NCI-H526 (cell line): ENCODE results near the gene TMEM269.
"Not testable (repeated sequence)": the region's sequence is repeated elsewhere in the genome, so short reads cannot be mapped to it uniquely, and the experiment has no call there.

Experiments
- DNase-seq, 2 experiments: peaks; one replicate each; lab custom pipeline; 2025; lab: John Stamatoyannopoulos, UW

The TMEM269 gene

DNA sequence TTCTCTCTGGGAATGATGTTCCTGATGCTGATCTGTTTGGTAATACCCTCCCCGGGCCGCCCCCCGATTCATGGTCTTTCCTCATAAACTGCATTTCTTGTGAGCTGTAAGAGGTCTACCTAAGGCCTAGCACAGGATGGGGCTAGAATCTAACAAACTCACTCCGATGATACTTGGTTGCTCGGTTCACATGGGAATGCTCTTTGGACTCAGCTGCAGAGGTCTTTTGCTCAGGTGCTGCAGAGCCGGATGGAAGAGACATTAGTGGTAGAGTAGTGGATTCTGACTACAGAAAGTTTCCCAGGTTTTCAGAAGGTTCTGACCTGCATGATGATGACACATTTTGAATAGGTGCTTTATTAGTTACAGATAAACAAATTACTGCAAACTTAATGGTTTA lies 8.3 kb upstream of the TMEM269 start:
- no peak for DNase-seq

GRCh38 chr1:42777852-42778251 lies 6.9 kb upstream of the TMEM269 start:
- peak; percentile 22 to 60 for DNase-seq

- no peak for DNase-seq
Observed at GRCh38 chr1:42779725-42780124, 5.1 kb upstream of the TMEM269 start.

GRCh38 chr1:42780176-42780575 lies 4.6 kb upstream of the TMEM269 start:
- DNase-seq: no peak

DNA sequence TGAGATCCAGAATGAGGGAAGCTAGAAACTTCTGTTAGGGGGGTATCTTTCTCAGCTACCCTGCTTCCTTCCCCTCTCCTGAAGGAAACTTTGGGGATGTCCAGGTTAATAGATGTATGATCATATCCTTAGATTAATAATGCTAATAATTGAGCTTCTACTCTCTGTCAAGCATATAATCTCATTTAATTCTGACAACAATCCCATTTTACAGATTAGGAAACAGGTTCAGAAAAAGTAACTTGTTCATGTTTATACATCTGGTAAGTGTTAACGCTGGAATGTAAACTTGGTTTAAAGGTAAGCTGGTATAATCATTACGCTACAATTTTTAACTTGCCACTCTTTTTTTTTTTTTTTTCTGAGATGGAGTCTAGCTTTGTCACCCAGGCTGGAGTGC lies 1.7 kb upstream of the TMEM269 start:
- no peak for DNase-seq

DNA sequence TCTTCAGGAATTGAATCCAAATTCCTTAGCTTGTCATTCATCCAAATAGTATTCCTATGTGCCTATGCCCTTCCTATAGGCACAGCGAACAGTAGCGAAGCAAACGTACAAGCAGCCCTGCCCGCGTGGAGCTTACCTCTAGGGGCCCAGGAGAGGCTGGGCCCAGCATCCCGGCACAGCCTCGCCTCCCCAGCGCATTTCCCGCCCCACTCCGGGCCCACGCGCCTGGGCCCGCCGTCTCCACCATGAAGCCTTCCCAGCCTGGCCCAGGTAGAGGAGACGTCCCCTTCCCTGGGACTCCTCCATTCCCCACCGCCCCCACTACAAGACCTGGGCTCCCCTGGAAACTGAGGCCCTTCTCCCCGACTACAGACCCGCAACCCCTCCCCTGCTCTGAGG lies 245 bp upstream of the TMEM269 start:
- DNase-seq: no peak

- DNase-seq: no peak
Observed at GRCh38 chr1:42786097-42786496, 1.3 kb downstream of the TMEM269 start.

DNA sequence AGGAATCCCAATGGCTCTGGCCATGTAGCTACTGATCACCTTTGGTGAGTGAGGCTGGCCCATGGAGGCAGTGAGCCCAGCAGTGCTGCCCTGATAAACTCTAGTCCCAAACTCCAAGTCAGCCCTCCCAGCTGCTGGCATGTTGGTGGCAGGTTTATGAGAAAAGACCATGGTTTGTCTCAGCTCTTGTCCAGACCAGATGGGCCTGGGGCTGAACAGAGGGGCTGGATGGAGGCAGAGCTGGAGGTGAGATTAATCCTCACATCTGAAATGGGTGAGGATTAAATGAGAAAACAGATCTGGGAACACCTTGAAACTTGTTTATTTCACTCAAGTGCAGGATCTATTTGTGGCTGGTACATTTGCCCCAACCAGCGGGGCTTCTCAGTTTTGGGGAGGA lies 3.2 kb downstream of the TMEM269 start:
- no peak for DNase-seq

DNA sequence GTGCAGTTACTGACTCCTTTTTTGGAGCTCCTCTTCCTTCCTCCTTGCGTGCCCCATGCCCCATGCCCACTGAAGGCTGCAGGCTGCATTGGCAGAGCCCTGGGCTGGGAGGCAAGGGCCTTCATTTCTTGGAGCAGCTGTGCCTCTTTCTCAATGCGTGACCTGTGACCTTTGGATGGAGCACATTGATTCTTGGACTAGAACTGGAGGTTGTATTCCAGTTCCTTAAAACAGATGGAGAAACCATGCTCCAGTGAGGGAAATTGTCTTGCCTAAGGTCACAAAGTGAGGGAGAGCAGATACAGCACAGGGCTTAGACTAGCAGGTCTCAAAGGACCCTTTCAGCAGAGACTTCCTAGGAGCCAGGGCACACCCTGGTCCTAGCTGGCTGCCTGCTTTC lies 9.0 kb downstream of the TMEM269 start:
- DNase-seq: no peak

GRCh38 chr1:42797414-42797813 lies 12.6 kb downstream of the TMEM269 start:
- no peak for DNase-seq

DNA sequence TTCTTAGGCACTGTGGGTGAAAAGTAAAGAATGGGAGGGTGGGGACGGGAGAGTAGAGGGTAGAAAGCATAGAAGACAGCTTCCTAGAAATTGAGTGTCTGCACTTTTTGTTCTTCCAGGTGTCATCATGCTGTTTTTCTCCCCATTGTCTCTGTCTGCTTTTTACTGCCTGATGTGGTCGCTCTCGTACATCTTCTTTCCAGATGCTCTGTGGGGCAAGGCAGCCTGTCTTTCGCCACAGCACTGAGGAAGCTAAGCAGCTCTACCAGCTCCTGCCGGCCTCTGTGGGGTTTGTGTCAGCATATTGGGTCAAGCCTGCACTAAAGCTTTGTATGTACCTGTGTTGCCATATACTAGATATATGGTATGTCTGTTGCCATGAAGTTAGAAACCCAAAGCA lies 13.2 kb downstream of the TMEM269 start:
- no peak for DNase-seq

GRCh38 chr1:42801832-42802473 lies 17.2 kb downstream of the TMEM269 start:
- DNase-seq: no peak

DNA sequence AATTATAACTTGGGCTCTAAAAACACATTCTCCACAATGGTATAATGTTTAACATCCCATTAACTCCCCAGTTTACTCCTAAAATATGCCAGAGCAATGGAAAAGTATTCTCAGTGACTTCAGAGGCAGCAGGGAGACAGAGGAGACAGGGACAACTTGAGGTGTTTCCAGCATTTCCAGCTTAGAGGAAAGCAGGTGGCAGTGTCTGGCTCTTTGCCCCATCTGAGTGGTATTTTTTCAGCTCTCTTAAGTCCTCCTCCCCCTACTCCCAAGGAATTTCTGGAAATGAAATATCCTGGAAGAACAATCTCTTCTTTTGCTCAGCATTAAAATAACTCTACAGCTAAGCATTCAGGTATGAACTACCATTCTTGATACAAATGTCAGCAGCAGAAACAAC lies 21.4 kb downstream of the TMEM269 start:
- no peak for DNase-seq

GRCh38 chr1:42806593-42806992 lies 21.8 kb downstream of the TMEM269 start:
- no peak for DNase-seq

DNA sequence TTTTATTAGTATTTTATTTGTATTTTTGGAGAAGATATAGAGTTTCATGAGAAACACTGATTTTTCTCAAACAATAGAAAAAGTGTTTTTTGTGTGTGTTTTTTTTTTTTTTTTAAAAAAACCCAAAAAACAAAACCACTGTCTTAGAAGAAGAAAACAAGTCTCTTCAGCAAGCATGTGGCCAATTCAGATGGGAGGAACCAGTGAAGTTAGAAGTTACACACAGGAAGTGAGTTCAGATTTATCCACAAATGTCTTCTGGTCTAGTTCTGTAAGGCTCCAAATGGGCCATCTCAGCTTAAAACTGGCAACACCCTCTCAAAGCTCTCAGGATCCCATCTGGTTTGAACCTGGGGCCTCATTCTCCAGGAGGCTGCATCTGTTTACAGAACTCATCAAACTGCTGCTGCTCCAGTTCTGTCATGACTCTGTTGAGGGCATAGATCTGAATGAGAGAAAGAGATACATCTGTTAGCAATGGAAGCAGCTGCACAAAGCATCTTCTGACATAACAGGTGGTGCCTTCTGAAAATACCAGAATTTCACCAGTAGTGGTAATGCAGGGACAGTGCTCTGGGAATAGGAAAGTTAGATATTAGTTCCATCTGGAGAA lies 22.4 kb downstream of the TMEM269 start:
- no peak for DNase-seq

DNA sequence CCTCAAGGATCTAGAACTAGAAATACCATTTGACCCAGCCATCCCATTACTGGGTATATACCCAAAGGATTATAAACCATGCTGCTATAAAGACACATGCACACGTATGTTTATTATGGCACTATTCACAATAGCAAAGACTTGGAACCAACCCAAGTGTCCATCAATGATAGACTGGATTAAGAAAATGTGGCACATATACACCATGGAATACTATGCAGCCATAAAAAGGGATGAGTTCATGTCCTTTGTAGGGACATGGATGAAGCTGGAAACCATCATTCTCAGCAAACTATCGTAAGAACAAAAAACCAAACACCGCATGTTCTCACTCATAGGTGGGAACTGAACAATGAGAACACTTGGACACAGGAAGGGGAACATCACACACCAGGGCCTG lies 30.0 kb downstream of the TMEM269 start:
- DNase-seq: not testable (repeated sequence)

GRCh38 chr1:42815941-42816584 lies 31.3 kb downstream of the TMEM269 start:
- peak in 1 of 2 experiments; percentile 80 for DNase-seq

DNA sequence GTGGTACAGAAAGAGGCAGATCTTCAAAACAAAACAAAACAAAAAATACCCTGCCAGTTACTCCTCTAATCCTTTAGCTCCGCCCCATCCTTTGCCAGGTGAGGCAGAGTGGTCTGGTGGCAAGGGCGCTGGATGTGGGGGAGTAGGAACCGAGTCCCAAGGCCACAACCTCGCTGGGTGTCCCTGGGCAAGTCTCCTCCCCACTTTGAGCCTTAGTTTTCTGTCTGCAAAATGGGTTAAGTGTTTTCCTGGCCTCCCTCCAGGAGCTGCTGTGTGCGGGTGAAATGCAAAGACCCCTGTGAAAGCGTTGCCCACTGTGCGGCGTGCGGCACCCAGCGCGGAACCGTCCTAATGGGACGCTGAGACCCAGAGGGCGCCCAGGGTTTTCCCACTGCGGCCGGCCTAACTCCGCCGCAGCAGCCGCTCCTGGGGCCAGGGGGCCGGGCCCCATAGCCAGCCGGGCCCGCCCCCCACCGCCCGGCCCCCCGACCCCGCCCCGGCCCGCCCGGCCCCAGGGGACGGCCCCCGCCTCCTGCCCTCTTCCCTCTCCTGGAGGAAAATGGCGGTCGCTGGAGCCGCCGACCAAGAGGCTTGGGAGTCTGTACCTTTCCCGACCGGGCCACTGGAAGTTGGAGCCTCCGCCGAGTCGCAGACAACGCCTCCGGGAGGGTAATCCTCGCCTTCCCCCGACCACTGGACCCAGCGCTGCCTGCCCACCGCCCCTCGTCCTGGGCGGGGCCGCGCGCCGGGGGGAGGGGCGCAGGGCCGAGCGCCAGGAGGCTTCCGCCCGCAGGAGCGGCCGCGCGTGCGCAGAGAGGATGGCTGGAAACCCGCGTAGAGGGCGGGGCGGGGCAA lies 32.0 kb downstream of the TMEM269 start, which contains the start of the genes ERMAP and SVBP:
Gene ERMAP, plus strand, starts transcription at position 538 of the 855 bp plus-strand sequence. CDS start 13,327 bp downstream, outside the sequence.
Gene SVBP, minus strand, starts transcription at position 813 of the 855 bp plus-strand sequence. CDS start 853 bp downstream, outside the sequence.
- DNase-seq: peak; percentile 93 to 98

GRCh38 chr1:42817440-42817767 lies 32.6 kb downstream of the TMEM269 start:
- DNase-seq: no peak

DNA sequence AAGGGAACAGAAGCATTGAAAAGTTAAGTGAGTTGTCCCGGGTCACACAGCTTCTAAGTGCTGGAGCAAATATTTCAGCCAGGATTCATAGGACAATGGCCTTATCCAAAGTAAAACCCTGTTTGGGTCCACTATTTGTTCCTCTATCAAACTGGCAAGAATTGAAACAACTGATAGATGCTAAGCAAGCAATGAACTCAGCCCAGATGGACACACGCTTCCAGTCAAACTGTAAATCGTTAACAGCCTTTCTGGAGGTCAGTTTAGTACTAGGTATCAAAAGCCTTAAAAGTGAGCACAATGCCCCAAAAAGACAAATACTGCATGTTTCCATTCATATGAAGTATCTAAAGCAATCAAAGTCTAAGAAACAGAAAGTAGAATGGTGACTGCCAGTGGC lies 33.2 kb downstream of the TMEM269 start:
- no peak for DNase-seq

DNA sequence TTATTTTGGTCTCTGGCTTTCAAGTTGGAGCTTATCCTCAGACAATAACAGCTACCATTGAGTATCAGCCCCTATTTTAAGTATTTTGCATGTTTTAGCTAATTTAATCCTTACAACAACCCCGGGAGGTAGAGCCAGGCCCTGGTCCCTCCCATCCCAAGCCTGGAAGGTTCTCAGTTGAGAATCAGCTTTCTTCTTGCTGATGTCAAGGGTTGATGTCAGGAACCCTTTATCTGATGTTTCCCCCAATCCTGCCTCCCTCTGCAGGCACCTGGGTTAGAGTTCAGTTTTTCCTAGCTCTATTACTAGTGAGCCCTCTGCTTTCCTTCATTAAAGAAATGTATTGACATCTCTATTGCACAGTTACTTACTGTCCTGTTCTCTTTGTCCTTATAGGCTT lies 36.0 kb downstream of the TMEM269 start:
- DNase-seq: no peak

- no peak for DNase-seq
Observed at GRCh38 chr1:42821690-42822089, 36.9 kb downstream of the TMEM269 start.
